DMS153 (cell line): ENCODE data around the gene SGPP1.
"Not testable (repeated sequence)": the region's sequence is repeated elsewhere in the genome, so short reads cannot be mapped to it uniquely, and the experiment has no call there.

Experiments
- DNase-seq: peaks from one replicate; lab custom pipeline; 2025; lab: John Stamatoyannopoulos, UW

SGPP1 gene, protein sequence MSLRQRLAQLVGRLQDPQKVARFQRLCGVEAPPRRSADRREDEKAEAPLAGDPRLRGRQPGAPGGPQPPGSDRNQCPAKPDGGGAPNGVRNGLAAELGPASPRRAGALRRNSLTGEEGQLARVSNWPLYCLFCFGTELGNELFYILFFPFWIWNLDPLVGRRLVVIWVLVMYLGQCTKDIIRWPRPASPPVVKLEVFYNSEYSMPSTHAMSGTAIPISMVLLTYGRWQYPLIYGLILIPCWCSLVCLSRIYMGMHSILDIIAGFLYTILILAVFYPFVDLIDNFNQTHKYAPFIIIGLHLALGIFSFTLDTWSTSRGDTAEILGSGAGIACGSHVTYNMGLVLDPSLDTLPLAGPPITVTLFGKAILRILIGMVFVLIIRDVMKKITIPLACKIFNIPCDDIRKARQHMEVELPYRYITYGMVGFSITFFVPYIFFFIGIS

DNA sequence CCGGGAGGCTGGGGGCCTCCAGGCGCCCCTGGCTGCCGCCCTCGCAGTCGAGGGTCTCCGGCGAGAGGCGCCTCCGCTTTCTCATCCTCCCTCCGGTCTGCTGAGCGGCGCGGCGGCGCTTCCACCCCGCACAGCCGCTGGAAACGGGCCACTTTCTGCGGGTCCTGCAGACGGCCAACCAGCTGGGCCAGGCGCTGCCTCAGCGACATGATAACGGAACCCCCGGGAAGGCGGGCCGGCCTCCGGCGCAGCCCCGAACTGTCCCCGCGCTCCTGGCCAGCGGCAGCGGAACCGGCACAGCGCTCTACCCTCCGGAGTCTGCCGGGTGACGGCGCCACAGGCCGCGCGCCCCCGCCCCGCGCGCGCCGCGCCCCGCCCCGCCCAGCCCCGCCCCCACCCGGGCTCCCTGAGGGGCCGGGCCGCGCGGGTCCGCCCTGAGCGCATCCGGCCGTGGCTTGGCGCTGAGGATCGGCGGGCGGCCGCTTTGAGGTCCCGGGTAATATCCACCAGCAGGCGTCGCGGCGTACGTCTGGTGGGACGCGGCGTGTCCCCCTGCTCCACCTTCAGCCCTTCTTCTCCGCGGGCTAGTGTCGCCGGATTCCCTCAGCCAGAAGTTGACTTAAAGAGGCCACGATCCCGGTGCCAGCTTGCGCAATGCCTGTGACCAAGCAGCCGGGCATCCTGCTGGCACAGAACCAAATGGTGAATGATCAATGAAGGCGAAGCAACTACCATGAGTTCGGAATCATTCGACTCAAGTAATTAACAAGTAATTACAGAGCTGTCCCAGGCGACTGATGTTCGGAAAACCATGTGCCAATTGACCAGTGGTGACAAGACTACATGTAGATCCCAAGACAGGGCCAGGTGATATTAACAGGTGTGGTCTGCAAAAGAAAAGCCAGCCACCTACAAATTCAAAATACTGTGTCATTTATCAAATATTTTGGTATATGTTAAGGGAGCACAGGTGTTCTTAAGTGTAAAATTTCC lies at the start of gene SGPP1:
TSS of gene SGPP1 (minus strand) at position 330 of the 993 bp plus-strand sequence. CDS start at position 209, 121 bp downstream.
- DNase-seq = peak; percentile 45

DNA sequence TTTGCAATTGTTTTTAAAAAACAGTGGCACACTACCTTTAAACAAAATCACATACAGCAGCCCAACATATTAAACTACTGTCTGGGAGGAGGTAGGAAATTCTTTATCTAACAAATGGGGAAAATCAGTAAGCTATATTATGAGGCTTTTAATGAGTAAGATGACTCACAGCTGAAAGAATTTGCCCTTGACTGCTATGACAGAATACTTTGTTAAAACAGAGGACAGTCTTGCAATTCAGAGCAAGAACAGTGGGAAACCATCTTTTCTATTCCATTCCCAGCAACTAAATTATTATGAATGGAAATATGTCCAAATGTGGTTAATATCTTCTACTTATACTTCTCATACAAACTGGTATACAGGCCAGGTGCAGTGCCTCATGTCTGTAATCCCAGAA lies 49.2 kb upstream of the SGPP1 start:
- no peak for DNase-seq

DNA sequence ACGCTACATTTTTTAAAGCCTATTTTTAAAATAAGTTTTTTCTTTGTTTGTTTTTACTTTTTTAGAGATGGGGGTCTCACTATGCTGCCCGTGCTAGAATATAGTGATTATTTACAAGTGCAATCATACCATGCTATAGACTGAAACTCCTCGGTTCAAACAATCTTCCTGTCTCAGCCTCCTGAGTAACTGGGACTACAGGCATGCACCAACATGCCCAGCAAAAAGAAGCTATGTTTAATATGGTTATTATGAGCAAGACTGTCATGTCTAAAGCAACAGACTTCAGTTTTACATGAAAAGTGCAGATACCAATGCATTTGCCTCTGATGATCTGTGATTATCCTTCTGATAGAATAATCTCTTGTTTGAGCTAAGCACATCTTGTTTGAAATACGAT lies 45.6 kb upstream of the SGPP1 start:
- no peak for DNase-seq

DNA sequence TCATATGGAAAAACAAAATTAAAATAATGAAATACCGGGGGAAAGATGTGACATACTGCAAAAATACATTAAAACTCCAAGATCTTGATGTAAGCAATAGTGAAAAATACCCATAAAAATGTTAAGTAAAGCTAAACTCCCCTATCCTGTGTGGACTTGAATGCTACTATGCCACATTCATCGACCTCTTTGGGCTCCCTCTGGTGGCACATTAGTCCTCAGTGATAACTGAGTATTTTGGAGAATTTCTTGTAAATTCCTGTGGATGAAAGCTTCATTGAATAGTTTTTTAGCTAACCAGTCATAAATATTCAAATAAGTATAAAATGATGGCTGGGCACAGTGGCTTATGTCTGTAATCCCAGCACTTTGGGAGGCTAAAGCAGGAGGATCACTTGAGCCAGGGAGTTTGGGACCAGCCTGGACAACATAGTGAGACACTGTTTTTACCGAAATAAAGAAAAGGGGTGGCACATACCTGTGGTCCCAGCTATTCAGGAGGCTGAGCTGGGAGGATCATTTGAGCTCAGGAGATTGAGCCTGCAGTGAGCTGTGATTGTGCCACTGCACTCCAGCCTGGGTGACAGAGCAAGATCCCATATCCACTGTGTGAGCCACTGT lies 42.4 kb upstream of the SGPP1 start:
- DNase-seq = no peak

DNA sequence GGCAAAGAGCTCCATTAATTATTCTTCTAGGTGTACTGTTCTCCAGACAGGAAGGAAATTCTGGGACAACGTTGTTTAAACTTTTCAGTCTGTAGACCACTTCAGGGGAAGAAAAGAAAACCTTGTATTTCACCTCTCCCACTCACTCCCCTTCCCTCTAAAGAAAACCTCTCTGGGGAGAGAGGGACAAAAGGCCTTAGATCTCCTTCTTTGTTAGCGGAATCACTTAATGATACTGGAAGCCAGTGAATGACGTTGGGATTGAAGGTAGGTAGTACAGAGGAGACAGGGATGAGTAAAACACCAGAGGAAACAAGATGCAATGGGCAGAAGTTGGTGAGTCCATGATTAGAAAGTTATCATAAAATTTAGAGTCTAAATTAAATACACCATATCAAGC lies 38.7 kb upstream of the SGPP1 start:
- DNase-seq = no peak

DNA sequence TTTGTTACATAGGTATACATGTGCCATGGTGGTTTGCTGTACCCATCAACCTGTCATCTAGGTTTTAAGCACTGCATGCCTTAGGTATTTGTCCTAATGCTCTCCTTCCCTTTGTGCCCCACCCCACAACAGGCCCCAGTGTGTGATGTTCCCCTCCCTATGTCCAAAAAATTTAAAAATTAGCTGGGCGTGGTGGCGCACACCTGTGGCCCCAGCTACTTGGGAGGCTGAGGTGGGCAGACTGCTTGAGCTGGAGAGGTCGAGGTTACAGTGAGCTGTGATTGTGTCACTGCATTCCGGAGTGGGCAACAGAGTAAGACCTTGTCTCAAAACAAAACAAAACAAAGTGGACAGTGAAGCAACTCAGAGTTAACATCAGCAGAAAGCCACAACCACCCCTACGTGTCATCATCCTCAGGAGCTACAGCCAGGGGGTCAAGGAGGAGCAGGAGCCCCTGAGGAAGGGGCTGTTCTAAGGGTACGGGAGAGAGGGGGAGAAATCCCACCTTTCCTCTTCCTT lies 36.8 kb upstream of the SGPP1 start:
- DNase-seq = no peak

DNA sequence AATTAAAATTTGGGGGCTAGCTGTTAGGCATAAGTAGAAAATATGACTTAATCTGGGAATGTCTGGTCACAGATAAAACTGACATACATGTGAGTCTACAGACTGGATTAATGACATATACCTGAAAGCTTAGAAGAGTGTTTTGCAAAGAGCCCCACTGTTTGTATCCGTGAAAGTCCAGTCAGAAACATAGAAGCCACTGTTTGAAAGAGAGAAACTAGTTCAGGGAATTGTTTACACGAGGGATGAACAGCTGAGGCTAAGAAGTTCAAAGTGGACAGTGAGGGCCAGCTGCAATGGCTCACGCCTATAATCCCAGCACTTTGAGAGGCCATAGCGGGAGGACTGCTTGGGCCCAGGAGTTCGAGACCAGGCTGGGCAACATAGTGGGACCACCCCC lies 36.2 kb upstream of the SGPP1 start:
- DNase-seq = no peak

DNA sequence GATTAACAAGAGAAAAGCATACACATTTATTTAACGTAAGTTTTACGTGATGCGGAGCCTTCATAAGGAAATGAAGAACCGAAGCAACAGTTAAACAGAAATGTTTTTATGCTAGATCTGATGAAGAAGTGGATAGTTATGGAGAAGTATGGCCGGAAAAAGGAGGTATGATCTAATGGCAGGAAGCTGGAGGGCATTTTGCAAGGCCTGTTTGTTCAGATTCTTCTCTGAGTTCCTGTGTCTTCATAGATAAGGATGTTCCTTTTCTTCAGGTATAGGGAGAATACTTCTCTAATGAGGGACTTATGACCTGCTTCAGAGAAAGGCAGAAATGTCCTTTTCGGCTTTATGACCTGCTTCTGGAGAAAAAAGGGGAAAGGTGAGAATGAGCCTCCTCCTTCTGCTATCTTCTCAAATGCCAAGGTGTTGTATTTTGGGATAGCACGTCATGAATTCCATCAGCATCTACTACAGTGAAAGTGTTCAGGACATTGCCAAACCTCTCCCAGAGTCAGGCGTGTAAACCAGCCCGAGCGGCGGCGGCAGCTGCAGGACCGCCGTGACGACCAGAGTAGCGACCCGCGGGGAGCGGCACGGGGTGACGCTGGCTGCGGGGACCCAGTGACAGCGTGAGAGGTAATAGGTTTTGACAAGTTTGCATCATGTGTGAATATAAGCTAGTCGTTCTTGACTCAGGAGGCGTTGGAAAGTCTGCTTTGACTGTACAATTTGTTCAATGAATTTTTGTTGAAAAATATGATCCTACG lies 33.7 kb upstream of the SGPP1 start:
- DNase-seq = no peak

DNA sequence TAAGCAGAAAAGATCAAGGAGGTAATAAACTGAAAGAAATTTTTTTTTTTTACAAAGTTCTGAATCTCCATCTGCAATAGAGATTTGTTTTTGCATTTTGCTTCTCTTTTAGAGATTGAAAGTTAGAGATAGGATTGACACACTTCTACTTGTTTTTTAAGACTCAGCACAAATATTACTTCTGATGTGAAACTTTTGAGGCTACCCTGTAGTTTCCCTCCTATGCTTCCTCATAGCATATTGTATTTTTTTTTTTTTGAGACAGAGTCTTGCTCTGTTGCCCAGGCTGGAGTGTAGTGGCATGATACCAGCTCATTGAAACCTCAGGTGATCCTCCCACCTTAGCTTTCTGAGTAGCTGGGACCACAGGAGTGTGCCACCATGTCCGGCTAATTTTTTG lies 32.1 kb upstream of the SGPP1 start:
- no peak for DNase-seq

DNA sequence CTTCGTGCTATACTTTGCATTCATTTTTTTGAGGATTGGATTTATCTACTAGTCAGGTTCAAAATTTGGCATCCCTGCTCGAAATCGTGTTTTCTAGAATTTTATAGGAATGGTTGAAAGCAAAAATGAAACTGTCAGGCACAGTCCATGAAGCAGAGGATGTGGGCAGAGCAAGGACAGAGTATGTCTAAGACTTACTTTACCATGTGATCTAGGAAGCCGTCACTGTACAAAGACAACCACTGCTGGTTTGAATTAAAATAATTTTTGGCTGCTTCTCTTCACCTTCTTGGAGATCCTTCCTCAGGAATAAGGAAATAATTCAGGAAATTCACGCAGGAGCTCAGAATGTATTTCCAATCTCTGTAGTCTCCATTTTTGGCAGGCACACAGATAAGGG lies 31.6 kb upstream of the SGPP1 start:
- no peak for DNase-seq

DNA sequence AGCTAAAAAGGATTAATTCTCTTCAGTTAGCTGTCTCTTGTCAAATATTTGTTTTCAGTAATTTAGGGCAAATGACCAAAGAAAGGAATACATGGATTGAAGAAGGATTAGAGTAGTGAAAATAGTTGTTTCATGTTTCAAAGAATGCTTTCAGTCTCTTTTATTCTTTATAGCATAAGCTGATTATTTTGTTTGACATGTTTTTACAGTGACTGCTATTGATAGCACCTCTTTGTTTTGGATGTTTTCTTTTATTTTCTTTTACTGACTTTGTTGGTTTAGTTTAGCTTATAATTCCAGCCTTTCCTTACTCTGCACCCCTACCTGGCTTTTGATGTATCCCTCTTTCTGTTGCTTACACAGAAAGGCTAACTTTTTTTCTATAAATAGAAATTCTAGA lies 29.3 kb upstream of the SGPP1 start:
- DNase-seq = no peak

DNA sequence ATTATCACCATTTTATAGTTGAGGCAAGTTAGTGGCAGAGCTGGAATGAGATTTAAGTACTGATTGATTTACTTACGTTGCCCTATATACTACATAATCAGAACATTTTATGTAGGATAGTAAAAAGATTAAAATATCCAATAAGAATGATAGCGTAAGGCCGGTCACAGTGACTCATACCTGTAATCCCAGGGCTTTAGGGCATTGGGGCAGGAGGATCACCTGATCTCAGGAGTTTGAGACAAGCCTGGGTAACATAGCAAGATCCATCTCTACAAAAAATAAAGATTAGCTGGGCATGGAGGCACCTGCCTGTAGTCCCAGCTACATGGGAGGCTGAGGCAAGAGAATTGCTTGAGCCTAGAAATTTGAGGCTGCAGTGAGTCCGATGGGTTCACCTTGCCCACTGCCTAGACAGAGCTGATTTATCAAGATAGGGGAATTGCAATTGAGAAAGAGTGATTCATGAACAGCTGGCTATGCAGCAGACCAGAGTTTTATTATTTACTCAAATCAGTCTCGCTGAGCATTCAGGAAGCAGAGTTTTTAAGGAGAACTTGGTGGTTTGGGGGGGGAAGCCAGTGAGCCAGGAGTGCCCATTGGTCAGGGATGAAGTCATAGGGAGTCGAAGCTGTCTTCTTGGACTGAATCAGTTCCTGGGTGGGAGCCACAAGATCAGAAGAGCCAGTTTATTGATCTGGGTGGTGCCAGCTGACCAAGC lies 24.7 kb upstream of the SGPP1 start:
- no peak for DNase-seq

DNA sequence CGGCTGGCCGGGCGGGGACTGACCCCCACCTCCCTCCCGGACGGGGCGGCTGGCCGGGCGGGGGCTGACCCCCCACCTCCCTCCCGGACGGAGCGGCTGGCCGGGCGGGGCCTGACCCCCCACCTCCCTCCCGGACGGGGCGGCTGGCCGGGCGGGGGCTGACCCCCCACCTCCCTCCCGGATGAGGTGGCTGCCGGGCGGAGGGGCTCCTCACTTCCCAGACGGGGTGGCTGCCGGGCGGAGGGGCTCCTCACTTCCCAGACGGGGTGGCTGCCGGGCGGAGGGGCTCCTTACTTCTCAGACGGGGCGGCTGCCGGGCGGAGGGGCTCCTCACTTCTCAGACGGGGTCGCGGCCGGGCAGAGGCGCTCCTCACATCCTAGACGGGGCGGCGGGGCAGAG lies 23.2 kb upstream of the SGPP1 start:
- DNase-seq = not testable (repeated sequence)

DNA sequence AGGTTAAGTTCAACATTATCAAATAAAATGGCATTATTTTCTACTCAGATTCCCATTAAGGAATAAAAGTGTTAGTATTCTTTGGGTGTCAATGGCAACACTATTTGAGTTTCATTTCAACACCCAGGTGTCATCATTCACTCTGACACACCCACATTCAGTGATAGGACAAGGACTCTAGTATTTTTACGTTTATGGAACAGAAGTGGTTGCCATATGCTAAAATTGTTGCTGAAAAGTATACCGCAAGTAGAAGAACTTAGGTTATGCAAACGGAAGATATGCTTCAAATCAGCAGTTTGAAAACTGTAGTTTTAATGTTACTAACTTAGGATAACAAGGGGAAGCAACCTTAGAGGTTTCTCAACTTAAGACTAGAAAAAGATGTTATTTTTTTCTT lies 20.0 kb upstream of the SGPP1 start:
- no peak for DNase-seq

DNA sequence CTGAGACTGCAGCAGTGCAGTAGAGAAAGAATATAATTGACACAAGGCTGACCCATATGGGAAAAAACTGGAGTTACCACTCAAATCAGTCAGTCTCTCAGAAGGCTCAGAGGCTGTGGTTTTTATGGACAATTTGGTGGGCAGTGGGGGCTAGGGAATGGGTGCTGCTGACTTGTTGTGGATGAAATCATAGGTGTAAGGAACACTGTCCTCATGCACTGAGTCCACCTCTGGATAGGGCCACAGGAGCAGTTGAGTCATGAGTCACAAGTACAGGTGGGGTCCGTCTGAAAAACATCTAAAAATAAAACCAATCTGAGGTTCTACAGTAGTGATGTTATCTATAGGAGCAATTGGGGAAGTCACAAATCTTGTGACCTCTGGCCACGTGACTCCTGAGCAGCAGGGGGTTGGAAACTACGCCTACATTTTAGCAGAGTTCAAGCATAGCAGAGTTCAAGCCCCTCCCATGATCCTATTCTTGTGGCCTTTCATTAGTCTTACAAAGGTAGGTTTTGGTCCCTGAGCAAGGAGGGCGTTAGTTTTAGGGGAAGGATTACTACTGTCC lies 18.1 kb upstream of the SGPP1 start:
- no peak for DNase-seq

DNA sequence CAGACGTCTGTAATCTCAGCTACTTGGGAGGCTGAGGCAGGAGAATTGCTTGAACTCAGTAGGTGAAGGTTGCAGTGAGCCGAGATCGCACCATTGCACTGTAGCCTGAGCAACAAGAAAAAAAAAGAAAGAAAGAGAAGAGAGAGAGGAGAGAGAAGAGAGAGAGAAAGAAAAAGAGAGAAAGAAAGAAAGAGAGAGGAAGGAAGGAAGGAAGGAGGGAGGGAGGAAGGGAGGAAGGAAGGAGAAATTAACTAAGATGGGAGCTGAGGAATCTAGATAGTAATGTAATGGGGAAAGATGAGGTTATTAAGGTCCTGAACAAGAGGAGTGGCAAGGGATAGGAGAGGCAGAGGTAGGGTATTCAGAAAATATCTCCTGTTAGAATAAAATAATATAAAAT lies 17.4 kb upstream of the SGPP1 start:
- DNase-seq = no peak

DNA sequence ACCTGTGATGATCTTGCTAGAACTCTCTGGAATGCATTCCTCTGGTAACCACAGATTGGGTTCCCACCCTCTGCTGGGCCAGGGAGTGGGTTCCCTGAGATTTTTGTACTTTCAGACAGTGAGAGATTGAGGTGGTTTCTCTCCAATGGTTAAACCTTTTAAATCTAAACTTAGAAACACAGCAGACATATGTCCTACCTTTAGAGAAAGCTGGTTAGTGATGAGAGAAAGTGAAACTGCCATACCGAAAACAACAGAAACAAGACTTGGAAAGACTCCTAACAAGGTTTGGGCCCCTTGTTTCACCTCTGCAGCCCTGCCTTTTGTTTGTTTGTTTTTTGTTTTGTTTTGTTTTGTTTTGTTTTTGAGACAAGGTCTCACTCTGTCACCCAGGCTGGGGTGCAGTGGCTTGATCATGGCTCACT lies 9.7 kb upstream of the SGPP1 start:
- no peak for DNase-seq

DNA sequence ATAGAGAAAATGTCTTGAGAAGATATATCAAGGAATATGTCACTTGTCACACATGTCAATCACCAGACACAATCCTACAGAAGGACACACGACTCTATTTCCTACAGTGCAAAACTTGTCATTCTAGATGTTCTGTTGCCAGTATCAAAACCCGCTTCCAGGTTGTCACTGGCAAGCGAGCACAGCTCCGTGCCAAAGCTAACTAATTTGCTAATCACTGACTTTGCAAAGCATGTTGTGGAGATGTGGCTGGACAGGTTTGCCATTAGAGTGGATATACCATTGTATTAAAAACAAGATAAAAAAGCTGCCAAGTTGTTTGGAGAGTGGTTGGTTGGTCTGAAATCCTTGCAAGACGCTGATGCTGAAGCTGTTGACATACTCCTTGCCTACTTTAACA lies 7.9 kb upstream of the SGPP1 start:
- DNase-seq = no peak

DNA sequence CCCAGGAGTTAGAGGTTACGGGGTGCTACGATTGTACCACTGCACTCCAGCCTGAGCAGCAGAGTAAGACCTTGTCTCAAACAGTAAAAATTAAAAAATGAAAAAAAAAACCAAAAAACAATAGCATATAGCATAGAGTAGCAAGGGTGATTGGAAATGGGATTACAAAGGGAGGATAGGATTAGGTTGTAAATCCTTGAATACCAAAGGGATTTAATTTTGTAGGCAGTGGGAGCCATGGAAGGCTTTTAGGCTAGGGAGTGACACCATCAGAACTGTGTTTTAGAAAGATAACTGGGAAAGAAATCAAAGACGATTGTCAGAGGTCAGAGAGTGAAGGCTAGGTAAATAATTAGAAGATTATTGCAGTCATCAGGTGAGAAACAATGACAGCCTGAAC lies 2.8 kb upstream of the SGPP1 start:
- no peak for DNase-seq

DNA sequence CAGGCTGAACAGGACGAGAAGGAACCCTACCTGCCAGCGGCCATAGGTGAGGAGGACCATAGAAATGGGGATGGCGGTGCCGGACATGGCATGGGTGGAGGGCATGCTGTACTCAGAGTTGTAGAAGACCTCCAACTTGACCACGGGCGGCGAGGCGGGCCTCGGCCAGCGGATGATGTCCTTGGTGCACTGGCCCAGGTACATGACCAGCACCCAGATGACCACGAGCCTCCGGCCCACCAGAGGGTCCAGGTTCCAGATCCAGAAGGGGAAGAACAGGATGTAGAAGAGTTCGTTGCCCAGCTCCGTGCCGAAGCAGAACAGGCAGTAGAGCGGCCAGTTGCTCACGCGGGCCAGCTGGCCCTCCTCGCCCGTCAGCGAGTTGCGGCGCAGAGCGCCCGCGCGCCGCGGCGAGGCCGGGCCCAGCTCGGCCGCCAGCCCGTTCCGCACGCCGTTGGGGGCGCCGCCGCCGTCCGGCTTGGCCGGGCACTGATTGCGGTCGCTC lies 582 bp downstream of the SGPP1 start:
- DNase-seq = no peak
